GM12864 (cell line): Measurements from ENCODE around the gene EPHB2.

Experiments
- DNase-seq: peaks from one replicate; pipeline ENCODE4 v3.0.0-alpha.2; 2011; ENCODE audit warnings: low read depth
- H3K4me3 ChIP-seq: 2 replicates; pipeline ENCODE4 v1.5.1; 2011; ENCODE audit warnings: mild to moderate bottlenecking, low read depth, low read length, control low read depth
- TF ChIP-seq, protein P1 (sequence below): IDR thresholded peaks from 2 replicates; pipeline ENCODE4 v1.5.1; 2011; ENCODE audit warnings: low read depth, mild to moderate bottlenecking, moderate library complexity, low read length, control low read depth, inconsistent platforms; ENCODE audit errors: missing control alignments

The EPHB2 gene

DNA sequence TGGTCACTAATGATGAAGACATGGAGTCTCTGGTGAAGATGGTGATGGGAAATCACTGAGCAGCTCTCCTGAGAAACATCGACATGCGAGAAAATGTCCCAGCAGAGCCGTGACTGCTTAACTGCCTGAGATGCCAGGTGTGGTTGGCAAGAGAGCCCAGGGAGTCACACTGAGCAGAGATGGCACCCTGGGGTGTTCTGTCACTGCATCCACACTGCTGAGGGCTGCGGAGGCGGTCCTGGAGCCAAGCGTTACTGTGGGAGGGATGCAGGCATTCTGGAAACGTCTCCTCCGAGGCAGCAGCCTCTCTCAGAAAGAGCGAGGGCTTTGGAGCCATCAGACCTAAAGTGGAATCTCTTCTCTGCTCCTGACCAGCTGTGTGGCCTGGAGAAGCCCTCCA is 57.2 kb downstream of the EPHB2 start:
- TF ChIP-seq, protein P1, sequence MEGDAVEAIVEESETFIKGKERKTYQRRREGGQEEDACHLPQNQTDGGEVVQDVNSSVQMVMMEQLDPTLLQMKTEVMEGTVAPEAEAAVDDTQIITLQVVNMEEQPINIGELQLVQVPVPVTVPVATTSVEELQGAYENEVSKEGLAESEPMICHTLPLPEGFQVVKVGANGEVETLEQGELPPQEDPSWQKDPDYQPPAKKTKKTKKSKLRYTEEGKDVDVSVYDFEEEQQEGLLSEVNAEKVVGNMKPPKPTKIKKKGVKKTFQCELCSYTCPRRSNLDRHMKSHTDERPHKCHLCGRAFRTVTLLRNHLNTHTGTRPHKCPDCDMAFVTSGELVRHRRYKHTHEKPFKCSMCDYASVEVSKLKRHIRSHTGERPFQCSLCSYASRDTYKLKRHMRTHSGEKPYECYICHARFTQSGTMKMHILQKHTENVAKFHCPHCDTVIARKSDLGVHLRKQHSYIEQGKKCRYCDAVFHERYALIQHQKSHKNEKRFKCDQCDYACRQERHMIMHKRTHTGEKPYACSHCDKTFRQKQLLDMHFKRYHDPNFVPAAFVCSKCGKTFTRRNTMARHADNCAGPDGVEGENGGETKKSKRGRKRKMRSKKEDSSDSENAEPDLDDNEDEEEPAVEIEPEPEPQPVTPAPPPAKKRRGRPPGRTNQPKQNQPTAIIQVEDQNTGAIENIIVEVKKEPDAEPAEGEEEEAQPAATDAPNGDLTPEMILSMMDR, result no peak
- DNase-seq, result no peak
- H3K4me3 ChIP-seq, result no peak overlapping the region

GRCh38 chr1:22769932-22770331 is 59.3 kb downstream of the EPHB2 start:
- no peak for DNase-seq
- no peak overlapping the region for H3K4me3 ChIP-seq
- TF ChIP-seq, protein P1, result no peak

- no peak for DNase-seq
- H3K4me3 ChIP-seq, result no peak overlapping the region
- TF ChIP-seq, protein P1, result no peak
Measured at GRCh38 chr1:22772014-22772413, 61.4 kb downstream of the EPHB2 start.

DNA sequence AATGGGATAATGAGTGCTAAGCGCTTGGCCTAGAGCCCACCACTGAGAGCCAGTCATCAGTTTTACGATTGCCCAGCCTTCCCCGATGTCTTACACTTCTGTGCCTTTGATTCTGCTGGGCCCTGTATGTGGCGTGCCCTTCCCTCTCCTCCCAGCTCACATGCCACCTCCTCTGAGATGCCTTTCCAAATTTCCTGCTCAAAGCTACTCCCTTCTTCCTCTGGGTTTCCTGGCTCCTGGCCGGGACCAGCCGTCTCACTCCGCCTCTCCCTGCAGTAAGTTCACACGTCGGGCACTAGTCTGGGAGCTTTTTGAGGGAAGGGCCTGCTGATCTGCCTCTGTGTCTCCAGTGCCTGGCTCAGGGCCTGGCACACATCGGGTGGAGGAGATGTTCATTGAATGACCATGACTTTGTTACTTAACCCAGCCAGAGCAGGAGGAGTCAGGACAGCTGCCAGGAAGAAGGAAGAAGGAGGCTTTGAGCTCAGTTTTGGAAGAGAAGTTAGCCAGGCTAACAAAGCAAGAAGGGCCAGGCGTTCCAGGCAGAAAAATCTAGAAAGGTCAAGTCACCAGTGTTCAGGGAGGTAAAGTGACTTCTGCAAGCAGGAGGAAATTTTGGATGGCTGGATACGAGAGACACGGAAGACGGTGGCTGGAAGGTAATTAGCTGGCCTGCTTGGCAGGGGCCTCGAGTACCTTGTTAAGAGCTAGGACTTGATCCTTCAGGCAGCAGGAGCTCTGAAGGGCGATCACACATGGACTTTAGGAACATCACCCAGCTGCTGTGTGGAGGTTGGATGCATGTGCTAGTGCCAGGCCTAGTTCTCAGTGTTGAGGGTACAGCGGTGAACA is 63.6 kb downstream of the EPHB2 start:
- no peak for DNase-seq
- TF ChIP-seq, protein P1, result no peak
- no peak overlapping the region for H3K4me3 ChIP-seq

- TF ChIP-seq, protein P1, result no peak
- no peak for DNase-seq
- H3K4me3 ChIP-seq, result no peak overlapping the region
Measured at GRCh38 chr1:22774833-22775182, 64.2 kb downstream of the EPHB2 start.

DNA sequence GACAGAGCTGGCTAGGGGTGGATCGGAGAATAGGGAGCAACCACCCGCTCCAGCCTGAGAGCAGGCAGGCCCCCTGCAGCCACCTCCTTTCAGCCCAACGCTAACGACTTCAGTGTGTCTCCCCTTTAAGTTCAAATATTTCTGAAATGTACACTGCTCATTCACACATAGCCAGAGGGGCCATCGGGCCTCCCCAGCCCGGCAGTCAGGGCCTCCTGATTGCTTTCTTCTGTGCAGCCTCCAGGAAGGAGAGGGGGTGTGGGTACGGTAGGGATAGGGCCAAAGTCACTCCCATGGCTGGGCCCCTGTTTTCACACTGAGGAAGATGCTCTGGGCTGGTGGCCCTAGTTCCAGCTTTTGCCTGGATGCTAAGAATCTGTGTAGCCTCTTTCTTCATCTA is 64.8 kb downstream of the EPHB2 start:
- TF ChIP-seq, protein P1, result no peak
- no peak overlapping the region for H3K4me3 ChIP-seq
- no peak for DNase-seq

GRCh38 chr1:22776035-22776613 is 65.5 kb downstream of the EPHB2 start:
- no peak overlapping the region for H3K4me3 ChIP-seq
- TF ChIP-seq, protein P1, result no peak
- no peak for DNase-seq
